Spleen (tissue), 7 donors: Measurements from ENCODE around the gene MIDN.

Experiments used
- POLR2A ChIP-seq, 3 donors: fragments of 450-650 bp; IDR thresholded peaks; one replicate each; pipeline ENCODE4 v1.5.1; 2017; ENCODE audit warnings: antibody characterized with exemption in 3 of 3, mild to moderate bottlenecking in 1 of 3
- POLR2AphosphoS5 ChIP-seq, 3 donors: sonication (generic); formaldehyde crosslinking; IDR thresholded peaks; one replicate each; pipeline ENCODE4 v1.5.1; 2017; ENCODE audit warnings: antibody characterized with exemption in 3 of 3
- TF ChIP-seq, protein P1 (sequence below), 11 experiments: fragments of 200-600 bp in 7 of 11; fragments of 450-650 bp in 4 of 11; sonication (generic) in 4 of 11; IDR thresholded peaks in 8 of 11; conservative IDR thresholded peaks in 3 of 11; 1 replicate in 7 of 11; 2 replicates in 4 of 11; pipeline versions ENCODE4 v1.4.0 to v1.8.0; 2016 to 2021; ENCODE audit warnings: antibody characterized with exemption in 11 of 11, inconsistent platforms in 4 of 11, mild to moderate bottlenecking in 1 of 11
- donor health status: DM: no; HTN: no; CAD: no; lungs with moderate emphysema.
- donor health status: DM: no; HTN: no; CAD: no.
- donor health status: DM: no; HTN: no; CAD: no.

DNA sequence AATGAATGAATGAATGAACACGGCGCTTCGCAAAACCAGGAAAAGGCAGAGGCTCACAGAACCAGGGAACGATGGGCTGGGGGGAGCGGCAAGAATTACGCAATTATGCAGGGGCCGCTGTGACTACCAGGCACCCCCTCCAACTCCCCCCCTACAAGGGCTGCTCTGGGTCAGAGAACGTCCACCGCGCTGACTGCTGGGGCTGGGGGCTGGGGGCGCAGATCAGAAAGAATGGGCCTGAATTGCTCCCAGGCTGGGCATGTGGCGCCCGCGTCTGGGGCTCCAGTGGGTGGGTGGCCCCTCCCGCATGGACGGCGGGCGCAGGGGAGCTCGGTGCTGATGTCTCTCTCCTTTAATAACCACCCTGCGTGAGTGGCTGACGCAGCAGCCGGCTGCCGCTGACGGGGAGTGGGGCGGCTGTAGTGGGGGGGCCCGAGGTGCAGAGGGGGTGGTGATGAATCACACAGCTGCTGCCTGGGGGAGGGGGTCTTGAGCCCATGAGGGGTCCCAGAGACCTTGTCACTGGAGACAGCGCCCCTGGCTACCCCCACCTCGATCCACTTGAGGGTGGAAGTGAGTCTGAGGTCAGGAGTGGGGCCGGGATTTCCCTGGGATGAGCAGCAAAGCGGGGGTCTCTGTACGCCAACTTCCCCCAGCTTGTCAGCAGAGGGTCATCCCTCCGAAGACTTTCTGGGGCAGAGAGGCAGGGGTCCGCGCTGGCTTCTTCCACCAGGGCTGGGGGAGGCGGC, 19.3 kb downstream of the MIDN start:
- TF ChIP-seq, protein P1, sequence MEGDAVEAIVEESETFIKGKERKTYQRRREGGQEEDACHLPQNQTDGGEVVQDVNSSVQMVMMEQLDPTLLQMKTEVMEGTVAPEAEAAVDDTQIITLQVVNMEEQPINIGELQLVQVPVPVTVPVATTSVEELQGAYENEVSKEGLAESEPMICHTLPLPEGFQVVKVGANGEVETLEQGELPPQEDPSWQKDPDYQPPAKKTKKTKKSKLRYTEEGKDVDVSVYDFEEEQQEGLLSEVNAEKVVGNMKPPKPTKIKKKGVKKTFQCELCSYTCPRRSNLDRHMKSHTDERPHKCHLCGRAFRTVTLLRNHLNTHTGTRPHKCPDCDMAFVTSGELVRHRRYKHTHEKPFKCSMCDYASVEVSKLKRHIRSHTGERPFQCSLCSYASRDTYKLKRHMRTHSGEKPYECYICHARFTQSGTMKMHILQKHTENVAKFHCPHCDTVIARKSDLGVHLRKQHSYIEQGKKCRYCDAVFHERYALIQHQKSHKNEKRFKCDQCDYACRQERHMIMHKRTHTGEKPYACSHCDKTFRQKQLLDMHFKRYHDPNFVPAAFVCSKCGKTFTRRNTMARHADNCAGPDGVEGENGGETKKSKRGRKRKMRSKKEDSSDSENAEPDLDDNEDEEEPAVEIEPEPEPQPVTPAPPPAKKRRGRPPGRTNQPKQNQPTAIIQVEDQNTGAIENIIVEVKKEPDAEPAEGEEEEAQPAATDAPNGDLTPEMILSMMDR (IDR thresholded peaks at IDR 0.05 in 8 of 11, conservative IDR thresholded peaks at IDR 0.05 in 3 of 11): no peak
- TF ChIP-seq POLR2AphosphoS5 (IDR thresholded peaks at IDR 0.05) (no peak), POLR2A (IDR thresholded peaks at IDR 0.05) (no peak)
